Measurements from ENCODE around the gene COX8A. TPM values are rescaled to one million over a fixed set of nuclear protein-coding genes. Genes with fewer than 3 reads are reported as not detected.

The COX8A gene
- total RNA-seq, 1 donor from 2014 or later = 319 TPM

DNA sequence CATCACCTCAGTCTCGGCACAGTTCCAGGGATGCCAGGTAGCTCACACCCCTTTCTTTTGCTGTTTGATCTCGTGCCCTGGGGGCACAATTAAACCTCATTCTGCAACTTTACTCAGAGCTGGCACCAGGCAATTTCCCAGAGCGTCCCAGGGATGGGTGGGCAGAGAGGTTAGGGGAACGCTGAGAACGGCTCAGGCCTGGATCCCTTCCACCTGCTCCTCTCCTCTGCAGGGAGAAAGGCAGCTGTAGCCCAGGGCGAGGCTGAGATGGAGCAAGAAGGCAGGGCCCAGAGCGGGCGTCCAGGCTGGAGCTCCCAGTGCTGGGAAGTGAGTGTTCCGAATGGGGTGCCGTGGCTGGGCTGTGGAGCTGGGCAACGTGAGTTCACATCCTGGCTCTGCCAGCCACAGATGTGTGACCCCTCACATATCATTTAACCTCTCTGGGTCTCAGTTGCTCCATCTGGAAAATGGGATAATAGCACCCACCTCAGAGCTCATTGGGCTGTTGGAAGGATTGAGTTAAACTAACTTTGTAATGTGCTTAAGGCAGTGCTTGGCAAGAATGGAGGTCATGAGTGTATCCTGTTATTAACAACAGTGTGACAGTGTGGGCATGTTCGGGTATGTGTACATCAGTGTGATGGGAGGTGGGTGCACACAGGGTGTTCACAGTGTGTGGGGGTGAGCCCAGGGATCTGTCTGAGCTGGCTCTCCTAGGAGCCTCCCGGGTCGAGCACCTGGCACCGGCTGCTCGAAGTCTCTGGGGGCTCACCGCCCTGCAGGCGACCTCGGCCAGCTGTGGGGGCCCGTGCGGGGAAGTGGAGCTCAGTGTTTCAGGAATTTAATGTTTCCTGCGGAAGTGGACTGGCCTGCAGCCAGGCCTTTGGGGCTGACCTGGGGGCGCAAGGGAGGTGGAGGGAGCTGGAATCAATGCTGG, 27.3 kb downstream of the COX8A start:
- peak; percentile 62 to 68 for DNase-seq (ENCODE audit: low read depth in 2 of 2)

DNA sequence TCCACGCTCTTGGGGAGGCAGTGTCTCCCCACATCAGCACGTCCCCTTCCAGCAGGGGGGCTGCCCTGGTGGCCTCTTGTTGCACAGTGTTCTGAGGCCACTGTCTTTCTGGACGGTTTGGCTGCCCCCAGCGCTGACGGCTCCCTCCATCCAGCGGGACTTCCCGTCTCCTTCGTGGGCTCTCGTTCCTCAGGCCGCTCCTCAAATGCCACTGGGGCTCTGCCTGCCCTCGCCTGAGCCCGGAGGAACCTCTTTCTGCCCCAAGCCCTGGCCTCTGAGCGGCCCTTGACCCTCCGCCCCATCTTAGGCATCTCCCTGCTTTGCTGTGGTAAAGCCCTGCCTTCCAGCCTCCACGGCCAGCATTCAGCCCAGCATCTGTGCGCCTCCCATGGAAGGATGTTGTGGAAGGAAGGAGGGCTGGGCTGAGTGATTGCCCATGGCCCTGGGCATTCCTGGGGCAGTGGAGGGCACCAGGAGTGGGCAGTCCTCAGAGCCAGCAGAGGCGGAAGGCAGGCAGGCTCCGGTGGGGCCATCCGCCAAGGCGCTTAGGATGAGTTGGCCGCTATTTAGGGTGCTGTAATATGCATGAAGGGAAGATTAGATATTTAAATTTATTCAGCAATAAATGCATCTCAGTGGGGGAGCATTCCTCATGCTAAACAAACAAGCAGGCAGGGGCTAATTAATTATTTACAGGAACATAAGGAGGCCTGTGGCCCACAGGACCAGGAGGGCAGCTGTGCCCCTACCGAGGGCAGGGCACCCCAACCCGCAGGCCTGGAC, 29.6 kb downstream of the COX8A start:
- DNase-seq (ENCODE audit: low read depth in 2 of 2) = no peak

DNA sequence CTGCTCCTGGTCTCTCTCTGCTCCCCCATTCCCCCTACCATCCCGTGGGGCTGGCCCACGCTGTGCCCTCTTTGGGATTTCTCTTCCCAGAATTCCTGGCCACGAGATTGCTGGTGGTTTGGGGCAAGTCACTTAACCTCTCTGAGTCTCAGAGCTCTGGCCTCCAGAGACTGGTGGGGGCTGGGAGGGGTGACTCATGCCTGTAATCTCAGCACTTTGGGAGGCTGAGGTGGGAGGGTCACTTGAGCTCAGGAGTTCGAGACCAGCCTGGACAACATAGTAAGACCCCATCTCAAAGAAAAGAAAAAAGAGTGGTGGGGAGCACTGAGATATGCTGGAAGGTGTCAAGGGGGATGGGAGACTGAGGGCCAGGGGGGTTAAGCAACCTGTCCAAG, 30.2 kb downstream of the COX8A start:
- DNase-seq (ENCODE audit: low read depth in 2 of 2) = no peak

DNA sequence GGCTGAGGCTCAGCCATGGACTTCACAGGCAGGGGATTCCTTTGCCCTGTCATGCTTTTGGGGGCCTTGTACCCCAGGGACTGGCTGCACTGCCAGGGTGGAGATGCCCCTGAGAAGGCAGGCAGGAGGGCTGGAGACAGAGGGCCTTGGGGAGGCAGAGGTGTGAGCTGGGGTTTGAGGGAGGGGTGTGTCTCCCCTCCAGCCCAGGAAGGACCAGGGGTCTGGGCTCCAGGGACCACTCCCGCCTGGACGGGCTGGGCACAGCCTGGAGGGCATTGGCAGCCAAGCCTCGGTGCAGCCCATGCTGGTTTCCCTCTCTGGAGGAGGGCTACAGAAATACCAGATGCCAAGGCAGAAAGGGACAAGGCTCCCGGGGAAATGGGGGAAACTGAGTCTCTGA, 31.3 kb downstream of the COX8A start:
- no peak for DNase-seq (ENCODE audit: low read depth in 2 of 2)

DNA sequence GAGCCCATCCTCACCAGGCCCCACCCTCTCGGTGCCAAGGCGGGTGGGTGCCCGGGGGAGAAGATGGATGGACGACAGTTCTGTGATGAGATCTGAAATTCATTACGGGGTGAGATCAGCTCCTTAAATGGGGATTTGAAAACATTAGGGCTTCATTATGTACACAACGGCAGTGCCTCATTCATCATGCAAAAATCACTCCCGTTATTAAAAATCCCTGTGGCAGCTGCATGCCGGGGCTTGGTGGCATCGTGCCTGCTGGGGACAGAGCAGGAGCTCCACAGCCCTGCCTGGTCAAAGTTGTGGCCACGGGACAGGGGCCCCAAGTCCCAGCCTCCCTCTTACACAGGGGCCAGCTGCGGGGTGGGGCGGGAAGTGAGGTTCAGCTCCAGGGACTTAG, 32.0 kb downstream of the COX8A start:
- DNase-seq (ENCODE audit: low read depth in 2 of 2) = no peak

DNA sequence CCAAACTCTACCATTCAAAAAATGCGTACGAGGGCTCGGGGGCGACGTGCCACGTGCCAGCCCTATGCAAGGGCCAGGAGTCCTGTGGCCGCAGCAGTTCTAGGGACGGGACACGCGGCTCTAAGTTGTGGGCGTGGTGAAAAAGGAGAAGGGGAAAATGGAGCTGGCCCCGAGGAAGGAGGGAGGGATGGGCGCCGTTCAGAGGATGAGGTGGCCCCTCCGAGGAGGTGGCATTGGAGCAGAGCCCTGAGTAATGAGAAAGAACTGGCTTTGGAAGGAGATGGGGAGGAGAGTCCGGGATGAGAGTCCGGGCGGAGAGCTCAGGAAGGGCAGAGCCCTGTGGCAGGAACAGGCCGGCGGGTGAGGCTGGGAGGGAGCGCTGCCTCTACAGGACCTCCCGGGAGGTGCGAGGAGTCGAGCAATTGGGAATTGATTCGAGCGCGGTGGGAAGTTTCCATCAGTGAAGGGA, 32.8 kb downstream of the COX8A start:
- no peak for DNase-seq (ENCODE audit: low read depth in 2 of 2)

DNA sequence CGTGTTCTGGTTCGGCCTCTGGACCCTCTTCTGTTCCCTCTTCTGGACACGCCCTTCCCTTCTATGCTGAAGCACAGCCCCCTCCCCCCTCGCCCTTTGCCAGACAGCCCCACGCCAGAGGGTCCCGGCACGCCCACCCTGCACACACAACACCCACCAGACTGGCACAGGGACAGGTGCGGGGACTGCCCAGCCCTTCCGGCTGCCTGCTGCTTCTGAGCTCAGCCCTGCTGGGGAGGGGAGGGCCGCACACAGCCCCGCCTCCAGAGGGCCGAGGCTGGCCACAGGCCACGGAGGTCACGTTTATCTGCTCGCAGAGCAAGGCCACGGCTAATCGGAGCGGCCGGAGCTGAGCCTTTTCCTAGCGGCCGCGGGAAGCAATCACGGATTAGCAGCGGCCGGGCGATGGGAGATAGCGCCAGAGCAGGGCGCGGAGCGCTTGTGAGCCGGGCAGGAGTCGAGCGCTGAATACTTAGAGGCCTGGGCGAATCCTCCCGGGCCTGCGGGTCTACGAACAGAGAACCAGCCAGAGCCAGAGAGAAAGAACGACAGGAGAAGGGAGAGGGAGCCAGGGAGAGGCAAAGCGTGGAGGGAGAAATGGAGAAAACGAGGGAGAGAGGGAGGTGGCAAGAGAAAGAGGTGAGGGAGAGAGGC, 33.3 kb downstream of the COX8A start:
- peak; percentile 35 to 70 for DNase-seq (ENCODE audit: low read depth in 2 of 2)

DNA sequence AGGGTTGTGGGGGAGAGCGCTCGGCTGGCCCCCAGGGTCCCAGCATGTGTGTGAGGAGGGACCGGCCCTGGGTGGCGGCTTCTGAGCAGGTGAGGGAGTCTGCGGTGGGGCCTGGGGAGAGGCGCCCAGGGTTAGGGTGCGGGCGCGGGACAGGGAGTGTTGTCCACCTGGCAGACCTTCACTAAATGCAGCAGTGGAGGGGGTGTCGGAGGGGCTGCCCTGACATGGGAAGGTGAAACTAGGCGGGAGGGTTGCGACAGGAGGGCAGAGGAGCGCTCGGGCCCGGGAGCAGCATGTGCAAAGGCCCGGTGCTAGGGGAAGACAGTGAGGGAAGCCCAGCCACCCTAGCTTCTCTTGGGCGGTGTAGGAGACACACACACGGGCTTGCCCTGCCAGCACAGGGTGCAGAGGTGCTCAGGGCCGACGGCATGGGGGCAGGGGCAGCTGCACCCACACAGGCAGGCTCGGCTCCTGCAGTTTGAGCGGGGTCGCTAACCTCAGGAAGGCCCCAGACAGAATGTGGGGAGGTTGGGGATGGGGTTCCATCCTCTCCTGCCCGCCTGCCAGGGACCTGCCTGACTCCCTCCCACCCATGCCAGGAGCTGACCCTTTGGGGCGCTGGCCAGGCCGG, 34.0 kb downstream of the COX8A start:
- no peak for DNase-seq (ENCODE audit: low read depth in 2 of 2)

DNA sequence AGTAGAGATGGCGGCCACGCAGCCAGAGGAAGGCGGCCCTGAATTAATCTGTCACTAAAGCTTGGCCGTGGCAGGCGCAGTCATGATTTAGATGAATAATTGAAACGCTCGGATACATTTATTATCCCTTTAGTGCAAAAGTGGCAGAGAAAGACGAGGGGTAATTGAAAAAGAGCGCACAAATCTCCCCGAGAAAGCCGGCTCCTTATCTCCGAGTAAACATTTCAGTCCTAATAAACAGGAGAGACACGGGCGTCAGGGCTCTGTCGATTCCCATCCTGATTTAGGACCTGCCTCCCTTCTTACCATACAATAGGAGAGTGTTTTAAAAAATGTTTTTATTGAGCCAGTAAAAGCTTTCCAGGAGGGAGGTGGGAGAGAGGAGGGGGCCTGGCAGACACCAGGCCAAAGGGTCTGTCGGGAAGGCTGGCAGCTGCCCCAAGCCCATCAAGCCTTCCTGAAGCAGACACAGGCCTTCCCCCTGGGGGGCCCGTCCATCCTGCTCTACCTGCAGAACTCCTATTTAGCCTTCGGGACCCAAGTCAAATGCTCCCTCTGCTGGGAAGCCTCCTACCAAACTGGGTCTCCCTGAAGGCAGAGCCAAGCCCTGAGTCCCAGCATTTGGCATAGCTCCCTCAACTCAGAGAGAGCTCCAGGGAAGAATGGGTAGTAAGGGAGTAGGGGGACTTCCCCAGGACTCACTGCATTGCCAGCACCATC, 34.7 kb downstream of the COX8A start:
- DNase-seq (ENCODE audit: low read depth in 2 of 2) = no peak

DNA sequence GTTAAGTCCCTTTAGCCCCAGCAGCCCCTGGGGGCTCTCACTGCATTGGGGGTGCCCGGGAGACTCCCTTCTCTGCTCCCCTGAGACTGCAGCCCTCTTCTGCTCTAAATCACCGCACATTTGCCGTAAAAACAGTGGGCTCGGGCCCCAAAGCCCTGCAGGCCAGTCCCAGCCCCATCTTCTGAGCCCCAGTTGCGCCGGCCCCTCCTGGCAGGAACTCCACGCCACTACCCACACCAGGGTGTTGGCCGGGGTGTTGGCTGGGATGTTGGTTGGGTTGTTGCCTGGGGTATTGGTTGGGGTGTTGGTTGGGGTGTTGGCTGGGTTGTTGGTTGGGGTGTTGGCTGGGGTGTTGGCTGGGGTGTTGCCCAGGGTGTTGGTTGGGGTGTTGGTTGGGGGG, 35.3 kb downstream of the COX8A start:
- DNase-seq (ENCODE audit: low read depth in 2 of 2) = no peak

DNA sequence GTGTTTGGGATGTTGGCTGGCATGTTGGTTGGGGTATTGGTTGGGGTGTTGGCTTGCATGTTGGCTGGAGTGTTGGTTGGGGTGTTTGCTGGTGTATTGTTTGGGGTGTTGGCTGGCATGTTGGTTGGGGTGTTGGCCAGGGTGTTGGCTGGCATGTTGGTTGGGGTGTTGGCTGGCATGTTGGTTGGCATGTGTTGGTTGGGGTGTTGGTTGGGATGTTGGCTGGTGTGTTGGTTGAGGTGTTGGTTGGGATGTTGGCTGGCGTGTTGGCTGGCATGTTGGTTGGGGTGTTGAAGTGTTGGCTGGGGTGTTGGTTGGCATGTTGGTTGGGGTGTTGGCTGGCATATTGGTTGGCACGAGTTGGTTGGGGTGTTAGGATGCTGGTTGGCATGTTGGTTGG, 36.4 kb downstream of the COX8A start:
- no peak for DNase-seq (ENCODE audit: low read depth in 2 of 2)

DNA sequence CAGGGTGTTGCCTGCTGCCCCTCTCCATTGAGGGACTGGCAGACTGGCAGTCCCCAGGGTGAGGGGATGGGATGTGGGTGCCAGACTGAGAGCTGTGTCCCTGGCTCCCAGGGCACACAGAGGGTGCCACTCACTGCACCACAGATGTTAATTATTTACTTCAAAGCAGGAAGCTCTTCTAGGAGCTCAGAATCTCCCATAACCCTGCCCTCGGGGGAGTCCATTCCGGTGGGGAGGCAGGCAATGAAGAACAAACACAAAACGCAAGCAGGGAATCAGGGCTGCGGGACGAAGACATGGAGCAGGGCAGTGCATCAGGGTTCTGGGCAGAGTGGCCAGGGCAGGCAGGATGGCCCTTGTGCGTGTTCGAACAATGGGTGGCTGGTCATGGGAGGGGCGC, 37.0 kb downstream of the COX8A start:
- no peak for DNase-seq (ENCODE audit: low read depth in 2 of 2)

DNA sequence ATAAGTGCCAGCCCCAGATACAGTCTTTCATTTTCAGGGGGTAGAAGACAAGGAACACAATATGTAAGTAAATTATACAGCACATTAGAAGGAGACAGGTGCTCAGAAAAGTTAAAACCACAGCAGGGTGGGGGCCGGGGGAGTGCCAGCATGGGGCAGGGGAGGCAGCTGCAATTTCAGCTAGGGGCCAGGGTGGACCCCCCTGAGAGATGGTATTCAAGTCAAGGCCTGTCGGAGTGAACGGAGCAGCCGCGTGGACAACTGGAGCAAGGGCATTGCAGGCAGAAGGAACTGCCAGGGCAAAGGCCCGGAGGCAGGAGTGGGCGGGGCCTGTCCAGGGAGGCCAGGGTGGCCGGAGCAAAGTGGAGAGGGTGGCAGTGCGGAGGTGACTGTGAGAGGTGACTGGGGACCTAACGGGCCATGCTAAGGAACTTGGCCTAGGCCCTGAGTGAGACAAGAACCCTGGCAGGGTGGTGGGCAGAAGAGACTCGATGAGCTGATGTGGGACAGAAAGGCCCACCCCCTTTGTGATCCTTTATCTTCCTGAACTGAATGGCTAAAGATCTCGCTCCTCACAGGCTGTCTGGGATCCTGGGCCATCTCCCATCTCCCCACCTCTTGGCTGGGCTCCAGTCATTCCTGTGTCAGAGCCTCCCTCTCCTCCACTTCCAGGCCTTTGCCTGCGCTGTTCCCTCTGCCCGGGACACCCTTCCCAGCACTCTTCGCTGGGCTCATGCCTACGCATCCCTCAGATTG, 38.9 kb downstream of the COX8A start:
- no peak for DNase-seq (ENCODE audit: low read depth in 2 of 2)

DNA sequence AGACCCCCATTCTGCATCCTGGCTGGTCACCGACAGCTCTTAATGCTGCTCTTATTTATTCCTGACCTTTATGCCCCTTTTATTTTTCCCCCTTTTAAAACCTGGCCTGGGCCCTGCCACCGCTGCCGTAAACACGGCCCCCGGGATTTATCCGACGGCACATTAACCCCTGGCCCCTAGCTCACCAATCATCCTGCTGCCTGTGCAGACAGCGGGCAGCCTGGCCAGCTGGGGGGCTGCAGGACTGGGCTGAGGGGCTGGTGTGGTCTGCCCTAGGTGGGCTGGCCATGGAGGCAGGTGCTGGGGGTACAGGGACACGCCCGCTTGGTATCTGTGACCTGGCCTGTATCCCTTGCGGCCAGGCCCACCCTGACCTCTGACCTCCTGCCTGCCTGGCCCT, 39.9 kb downstream of the COX8A start:
- no peak for DNase-seq (ENCODE audit: low read depth in 2 of 2)

DNA sequence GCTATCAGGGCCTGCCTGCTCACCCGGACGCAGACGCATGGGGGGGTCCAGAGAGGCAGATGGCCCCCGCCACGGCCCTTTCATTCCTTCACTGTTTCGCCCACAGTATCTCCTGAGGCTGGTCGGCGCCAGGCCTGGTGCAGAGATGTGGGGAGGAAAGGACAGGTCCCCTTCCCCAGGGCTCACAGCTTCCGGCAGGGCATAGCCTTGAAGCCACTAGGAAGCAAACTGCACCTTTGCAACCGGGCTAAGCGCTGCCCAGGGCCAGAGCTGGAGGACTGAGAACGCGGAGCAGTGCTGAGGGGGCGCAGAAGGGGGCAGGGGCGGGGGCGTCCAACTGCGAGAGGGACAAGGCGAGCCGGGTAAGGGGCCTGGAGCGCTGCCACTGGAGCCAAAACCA, 41.1 kb downstream of the COX8A start:
- DNase-seq (ENCODE audit: low read depth in 2 of 2) = no peak

DNA sequence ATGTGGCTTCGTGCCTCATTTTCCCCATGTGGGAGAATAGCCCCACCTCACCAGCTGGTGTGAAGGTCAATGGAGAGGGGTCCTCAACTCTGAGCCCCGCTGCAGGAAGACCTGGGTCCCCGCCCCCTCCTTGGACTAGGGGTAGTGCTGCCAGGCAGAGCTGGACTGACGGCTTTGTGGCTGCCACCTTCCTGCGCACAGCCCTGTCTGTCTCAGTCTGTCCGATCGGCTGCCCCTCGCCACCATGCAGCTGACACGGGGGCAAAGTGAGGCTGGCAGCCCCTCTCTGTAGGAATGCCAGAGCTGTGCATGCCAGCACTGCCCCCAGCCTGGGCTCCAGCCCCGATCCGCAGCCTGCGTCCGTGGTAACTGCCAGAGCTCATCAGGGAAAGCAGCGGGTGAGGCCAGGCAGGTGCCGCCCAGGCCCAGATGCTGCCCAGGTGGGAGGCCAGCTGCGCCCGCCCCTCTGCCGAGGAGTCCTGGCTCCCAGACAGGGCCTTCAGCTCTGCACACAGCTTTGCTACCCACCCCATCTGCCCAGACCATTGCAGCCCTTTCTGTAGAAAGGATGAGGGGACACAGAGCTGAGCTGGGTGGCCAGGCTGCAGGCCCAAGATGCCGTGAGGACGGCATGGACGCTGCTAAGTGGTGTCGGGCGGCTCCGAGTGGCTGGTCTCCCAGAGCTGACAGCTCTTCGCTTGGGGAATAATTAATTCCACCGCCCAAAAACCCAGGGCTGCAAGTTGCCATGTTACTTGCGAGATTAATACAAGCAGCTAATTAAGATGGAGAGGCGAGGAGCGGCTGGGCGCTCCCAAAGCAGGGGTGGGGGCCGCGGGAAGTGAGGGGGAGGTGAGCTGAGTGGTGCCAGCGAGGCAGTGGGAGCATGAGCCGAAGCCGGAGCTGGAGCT, 41.8 kb downstream of the COX8A start:
- no peak for DNase-seq (ENCODE audit: low read depth in 2 of 2)

DNA sequence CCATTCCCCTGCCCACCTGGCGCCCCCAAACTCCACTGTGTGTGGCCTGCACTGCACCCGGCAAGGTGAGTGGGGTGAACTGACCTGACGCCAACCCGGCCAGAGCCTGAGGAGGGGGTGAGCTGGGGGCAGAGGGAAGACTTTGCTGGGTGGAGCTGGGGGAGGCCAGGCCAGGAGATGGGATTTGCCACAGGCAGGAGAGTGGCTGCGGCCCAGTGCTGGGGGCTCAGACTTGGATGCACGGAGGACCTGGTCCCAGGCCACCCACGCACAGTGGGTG, 43.5 kb downstream of the COX8A start:
- DNase-seq (ENCODE audit: low read depth in 2 of 2) = no peak

DNA sequence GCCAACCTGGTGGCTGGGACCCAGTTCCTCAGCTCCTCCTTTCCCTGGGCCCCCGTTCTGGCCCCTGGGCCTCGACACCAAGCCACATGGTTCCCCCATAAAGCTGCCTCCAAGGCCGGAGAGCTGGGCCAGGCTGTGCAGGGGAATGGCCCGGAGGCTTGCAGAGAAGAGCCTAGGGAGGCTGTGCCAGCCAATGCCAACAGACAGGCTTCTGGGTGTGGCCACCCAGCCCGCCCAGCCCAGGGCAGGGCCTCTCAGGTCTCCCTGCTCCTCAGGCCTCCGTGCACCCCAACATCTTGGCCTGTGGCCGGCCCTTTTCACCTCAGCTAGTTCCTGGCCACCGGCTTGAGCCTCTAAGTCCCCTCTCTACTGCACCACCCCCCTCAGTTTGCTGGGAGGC, 43.9 kb downstream of the COX8A start:
- DNase-seq (ENCODE audit: low read depth in 2 of 2) = no peak
